H9 (cell line): Measurements from ENCODE around the gene LZTFL1. TPM values are rescaled to one million over a fixed set of nuclear protein-coding genes. Genes with fewer than 3 reads are reported as not detected.

Source experiments
- DNase-seq: peaks from one replicate; pipeline ENCODE4 v3.0.0-alpha.2; 2017
- H2AFZ ChIP-seq: one replicate; pipeline ENCODE4 v1.6.1; 2013; ENCODE audit warnings: mild to moderate bottlenecking, low read length, control low read depth, moderate library complexity
- H2AK5ac ChIP-seq: 2 replicates; pipeline ENCODE4 v1.6.1; 2013; ENCODE audit warnings: low read length, control low read depth, mixed read lengths; ENCODE audit not compliant: insufficient read length
- H2BK120ac ChIP-seq: one replicate; pipeline ENCODE4 v1.6.1; 2013; ENCODE audit warnings: low read depth, mild to moderate bottlenecking, low read length, control low read depth, inconsistent platforms; ENCODE audit not compliant: poor library complexity, severe bottlenecking
- H2BK12ac ChIP-seq: 2 replicates; pipeline ENCODE4 v1.6.1; 2013; ENCODE audit warnings: low read length, control low read depth, mixed read lengths, low read depth; ENCODE audit not compliant: insufficient read length
- H2BK15ac ChIP-seq: 2 replicates; pipeline ENCODE4 v1.6.1; 2013; ENCODE audit warnings: low read depth, low read length, control low read depth
- H2BK20ac ChIP-seq: one replicate; pipeline ENCODE4 v1.6.1; 2013; ENCODE audit warnings: low read depth, mild to moderate bottlenecking, low read length, control low read depth, inconsistent platforms; ENCODE audit not compliant: poor library complexity, severe bottlenecking
- H2BK5ac ChIP-seq: 2 replicates; pipeline ENCODE4 v1.6.1; 2013; ENCODE audit warnings: low read length, control low read depth, mixed read lengths; ENCODE audit not compliant: insufficient read length
- H3K14ac ChIP-seq: 2 replicates; pipeline ENCODE4 v1.6.1; 2013; ENCODE audit warnings: low read length, control low read depth; ENCODE audit not compliant: insufficient read depth
- H3K18ac ChIP-seq: 2 replicates; pipeline ENCODE4 v1.6.1; 2013; ENCODE audit warnings: low read depth, mild to moderate bottlenecking, mixed read lengths, low read length, control low read depth; ENCODE audit not compliant: insufficient read length
- H3K23ac ChIP-seq: 2 replicates; pipeline ENCODE4 v1.6.1; 2013; ENCODE audit warnings: low read length, control low read depth, mixed read lengths, low read depth; ENCODE audit not compliant: insufficient read length
- H3K23me2 ChIP-seq: 2 replicates; pipeline ENCODE4 v1.6.1; 2013; ENCODE audit warnings: low read depth, mild to moderate bottlenecking, mixed read lengths, low read length, control low read depth; ENCODE audit not compliant: insufficient read length, poor library complexity, severe bottlenecking
- H3K27ac ChIP-seq: 2 replicates; pipeline ENCODE4 v1.5.1; 2013; ENCODE audit warnings: low read length, control low read depth, mixed read lengths, low read depth; ENCODE audit not compliant: insufficient read length
- H3K27me3 ChIP-seq: 2 replicates; pipeline ENCODE4 v1.6.1; 2013; ENCODE audit warnings: low read length, control low read depth, inconsistent platforms; ENCODE audit not compliant: insufficient read depth
- H3K4ac ChIP-seq: 2 replicates; pipeline ENCODE4 v1.6.1; 2013; ENCODE audit warnings: low read depth, mild to moderate bottlenecking, control low read depth, inconsistent platforms, low read length, moderate library complexity
- H3K4me1 ChIP-seq: 2 replicates; pipeline ENCODE4 v1.6.1; 2013; ENCODE audit warnings: low read length, control low read depth, inconsistent platforms; ENCODE audit not compliant: insufficient read depth
- H3K4me2 ChIP-seq: 2 replicates; pipeline ENCODE4 v1.6.1; 2013; ENCODE audit warnings: low read length, control low read depth, mixed read lengths; ENCODE audit not compliant: insufficient read length, insufficient read depth
- H3K56ac ChIP-seq: 2 replicates; pipeline ENCODE4 v1.6.1; 2013; ENCODE audit warnings: low read depth, mild to moderate bottlenecking, mixed read lengths, low read length, control low read depth; ENCODE audit not compliant: insufficient read length
- H3K79me1 ChIP-seq: 2 replicates; pipeline ENCODE4 v1.6.1; 2013; ENCODE audit warnings: low read depth, mild to moderate bottlenecking, moderate library complexity, low read length, control low read depth, inconsistent platforms; ENCODE audit not compliant: insufficient read depth, poor library complexity, severe bottlenecking
- H3K79me2 ChIP-seq: 2 replicates; pipeline ENCODE4 v1.6.1; 2013; ENCODE audit warnings: low read length, control low read depth, inconsistent platforms; ENCODE audit not compliant: insufficient read depth
- H3K9ac ChIP-seq: 2 replicates; pipeline ENCODE4 v1.6.1; 2013; ENCODE audit warnings: low read length, control low read depth, mixed read lengths; ENCODE audit not compliant: insufficient read length; ENCODE audit errors: extremely low read depth
- H3K9me3 ChIP-seq: one replicate; pipeline ENCODE4 v1.6.1; 2013; ENCODE audit warnings: low read depth, low read length, inconsistent platforms; ENCODE audit not compliant: control insufficient read depth
- H3T11ph ChIP-seq: one replicate; pipeline ENCODE4 v1.6.1; 2013; ENCODE audit warnings: mild to moderate bottlenecking, low read length, control low read depth, inconsistent platforms
- H4K20me1 ChIP-seq: one replicate; pipeline ENCODE4 v1.6.1; 2013; ENCODE audit not compliant: control insufficient read depth, insufficient read length, insufficient read depth
- H4K5ac ChIP-seq: 2 replicates; pipeline ENCODE4 v1.6.1; 2013; ENCODE audit warnings: low read depth, mild to moderate bottlenecking, mixed read lengths, low read length, control low read depth; ENCODE audit not compliant: insufficient read length
- H4K8ac ChIP-seq: replicated peaks from 2 replicates; pipeline ENCODE4 v1.6.1; 2013; ENCODE audit warnings: low read length, control low read depth, mixed read lengths, low read depth; ENCODE audit not compliant: insufficient read length
- H4K91ac ChIP-seq: 2 replicates; pipeline ENCODE4 v1.6.1; 2013; ENCODE audit warnings: low read depth, mild to moderate bottlenecking, moderate library complexity, mixed read lengths, low read length, control low read depth; ENCODE audit not compliant: insufficient read length
- H3K27ac Mint-ChIP-seq, 3 experiments: 2 replicates in 2 of 3; 3 replicates in 1 of 3; pipeline ENCODE4 v1.8.0; 2020 to 2021; ENCODE audit warnings: mixed read lengths in 3 of 3, mild to moderate bottlenecking in 1 of 3, moderate library complexity in 1 of 3
- H3K27me3 Mint-ChIP-seq: 2 replicates; pipeline ENCODE4 v1.8.0; 2021; ENCODE audit warnings: low read depth, mild to moderate bottlenecking, moderate library complexity, mixed read lengths
- H3K36me3 Mint-ChIP-seq, 3 experiments: 2 replicates in 2 of 3; 3 replicates in 1 of 3; pipeline ENCODE4 v1.8.0; 2020 to 2021; ENCODE audit warnings: low read depth in 3 of 3, mixed read lengths in 3 of 3; ENCODE audit not compliant: insufficient read depth in 1 of 3
- H3K4me1 Mint-ChIP-seq, 2 experiments: 2 replicates each; pipeline ENCODE4 v1.8.0; 2020; ENCODE audit warnings: mixed read lengths in 2 of 2
- H3K4me3 Mint-ChIP-seq, 2 experiments: 2 replicates in 1 of 2; 3 replicates in 1 of 2; pipeline ENCODE4 v1.8.0; 2020 to 2021; ENCODE audit warnings: mild to moderate bottlenecking in 2 of 2, mixed read lengths in 2 of 2, moderate library complexity in 1 of 2
- H3K9me3 Mint-ChIP-seq, 2 experiments: 2 replicates in 1 of 2; 3 replicates in 1 of 2; pipeline ENCODE4 v1.8.0; 2020; ENCODE audit warnings: mild to moderate bottlenecking in 2 of 2, mixed read lengths in 2 of 2, moderate library complexity in 1 of 2
- CTCF ChIP-seq: fragments of 200-600 bp; sonication (generic); conservative IDR thresholded peaks from 3 replicates; pipeline ENCODE4 v1.8.0; 2021; ENCODE audit warnings: antibody characterized with exemption, mild to moderate bottlenecking
- WGBS: extraction: QIAGEN DNeasy Blood & Tissue Kit; methylation state at CpG from one replicate; pipeline ENCODE4 v1.1.7; 2013; ENCODE audit warnings: missing lambda C conversion rate, low lambda C conversion rate, mixed read lengths; ENCODE audit not compliant: insufficient read length; ENCODE audit errors: extremely low coverage; 5-methylcytosine and 5-hydroxymethylcytosine counted together
- total RNA-seq: library from RNA; stranded (reverse); gene quantifications from 2 replicates; pipeline ENCODE4 v1.2.1, GENCODE V29; 2021

Gene LZTFL1
- total RNA-seq, 1 experiment from 2014 or later = 12.2 TPM

GRCh38 chr3:45789235-45789812, 52.6 kb downstream of the LZTFL1 start:
- Histone ChIP-seq H3T11ph (no peak overlapping the region), H2BK12ac (no peak overlapping the region), H3K23me2 (no peaks in the 10 kb centered on the region), H3K79me2 (no peaks in the 10 kb centered on the region), H4K5ac (no peak overlapping the region), H3K9ac (no peak overlapping the region), H3K4me1 (no peaks in the 10 kb centered on the region), H3K79me1 (no peaks in the 10 kb centered on the region), H2BK120ac (no peak overlapping the region), H2AK5ac (no peak overlapping the region), H3K9me3 (no peaks in the 10 kb centered on the region), H3K4me2 (no peak overlapping the region), H3K14ac (no peak overlapping the region), H3K4ac (no peak overlapping the region), H2BK20ac (no peak overlapping the region), H3K27me3 (peaks cover 4% of the 10 kb centered on the region; the same call in 1 of the 2 replicates), H4K20me1 (no peaks in the 10 kb centered on the region), H3K18ac (no peak overlapping the region), H2AFZ (no peak overlapping the region), H4K91ac (no peak overlapping the region), H3K23ac (no peak overlapping the region), H3K56ac (no peak overlapping the region), H2BK5ac (no peak overlapping the region), H2BK15ac (no peak overlapping the region), H4K8ac (no peak overlapping the region), H3K27ac (no peak overlapping the region)
- Mint-ChIP-seq H3K27ac (no peak overlapping the region), H3K27me3 (peaks cover 55% of the 10 kb centered on the region), H3K36me3 (peaks cover 0 to 17% (median 2%) of the 10 kb centered on the region in 3 experiments; a peak in 4 of 7 replicates), H3K9me3 (peaks cover 13 to 27% of the 10 kb centered on the region in 2 experiments), H3K4me1 (peaks cover 6% of the 10 kb centered on the region in 2 experiments), H3K4me3 (no peak overlapping the region)
- no peak for DNase-seq
- no CpG with 5 or more reads among the region's 4 CpGs for WGBS
- no peak for TF ChIP-seq CTCF
